HL-60/S4 (cell line): Measurements from ENCODE around the gene TTC39A.
"Not testable (repeated sequence)": the region's sequence is repeated elsewhere in the genome, so short reads cannot be mapped to it uniquely, and the experiment has no call there.

Experiments used
- in situ Hi-C: fragments of 300-500 bp; cut with MboI; formaldehyde crosslinking; loops from 2 replicates; pipeline ENCODE4 v1.14.3; 2022; ENCODE audit warnings: low sequenced_read_pairs

TTC39A gene

DNA sequence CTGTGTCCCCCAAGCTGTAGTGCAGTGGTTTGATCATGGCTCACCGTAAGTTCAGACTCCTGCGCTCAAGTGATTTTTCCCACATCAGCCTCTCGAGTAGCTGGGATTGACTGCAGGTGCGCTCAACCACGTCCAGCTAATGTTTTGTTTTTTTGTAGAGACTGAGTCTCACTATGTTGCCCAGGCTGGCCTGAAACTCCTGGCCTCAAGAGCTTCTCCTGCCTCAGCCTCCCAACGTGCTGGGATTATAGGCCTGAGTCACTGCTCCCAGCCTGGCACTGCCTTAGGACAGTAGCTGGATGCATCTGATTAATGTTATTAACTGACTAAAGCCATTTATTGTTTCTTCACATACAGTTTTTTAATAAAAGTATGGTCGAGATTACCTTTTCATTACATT, 54.1 kb downstream of the TTC39A start:
- in situ Hi-C loops, result no loop called here

DNA sequence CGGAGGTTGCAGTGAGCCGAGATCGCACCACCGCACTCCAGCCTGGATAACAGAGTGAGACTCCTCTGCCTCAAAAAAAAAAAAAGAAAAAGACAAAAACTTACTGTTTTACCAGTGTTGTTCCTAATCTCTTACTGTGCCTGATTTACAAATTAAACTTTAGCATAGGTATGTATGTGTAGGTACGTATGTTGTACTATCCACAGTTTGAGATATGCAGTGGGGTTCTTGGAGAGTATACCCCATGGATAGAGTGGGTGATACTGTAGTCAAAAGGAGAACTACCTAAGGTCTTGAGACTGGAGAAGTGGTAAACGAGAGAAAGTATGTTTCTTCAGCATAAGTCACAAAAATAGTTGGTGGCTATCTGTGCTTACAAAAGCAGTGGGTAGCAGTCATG, 55.7 kb downstream of the TTC39A start:
- in situ Hi-C loops, result no loop called here

DNA sequence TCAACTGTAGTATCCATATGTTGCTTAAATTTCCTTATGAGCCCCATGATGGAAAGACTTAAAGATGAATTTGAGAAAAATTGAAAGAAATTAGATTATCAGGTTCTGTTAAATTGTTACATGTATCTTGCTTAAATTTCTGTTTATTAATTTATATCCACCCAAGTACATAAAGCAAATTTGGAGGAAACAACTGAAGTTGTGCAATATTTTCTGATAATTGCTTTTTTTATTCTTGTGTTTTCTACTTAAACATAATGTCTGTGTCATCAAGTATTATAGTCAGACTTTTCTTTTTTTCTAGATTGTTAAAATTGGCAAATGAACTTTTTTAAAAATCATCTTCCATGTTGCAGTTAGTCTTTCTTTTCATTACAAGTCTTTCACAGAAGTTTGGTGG, 57.4 kb downstream of the TTC39A start:
- in situ Hi-C loops, result no loop called here

GRCh38 chr1:51270751-51271150, 59.6 kb downstream of the TTC39A start:
- in situ Hi-C loops, result no loop called here

- in situ Hi-C loops, result loop anchor here (10.0 kb wide), 1 partner anchor 56 kb away; no protein-coding TSS in a partner anchor
These were observed 61.7 kb downstream of the TTC39A start for GRCh38 chr1:51268634-51269033.

DNA sequence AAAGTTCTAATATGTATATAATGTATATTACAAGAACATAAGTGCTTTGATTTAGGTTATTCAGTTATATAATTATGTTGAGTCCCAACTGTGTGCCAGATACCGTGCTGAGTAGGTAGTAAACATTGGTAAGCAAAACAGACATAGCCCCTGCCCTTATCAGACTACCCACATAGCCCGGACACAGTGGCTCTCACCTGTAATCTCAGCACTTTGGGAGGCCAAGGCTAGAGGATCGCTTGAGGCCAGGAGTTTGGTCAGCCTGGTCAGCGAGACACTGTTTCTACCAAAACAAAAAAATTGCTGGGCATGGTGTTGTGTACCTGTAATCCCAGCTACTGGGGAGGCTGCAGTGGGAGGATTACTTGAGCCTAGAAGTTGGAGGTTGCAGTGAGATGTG, 63.6 kb downstream of the TTC39A start:
- in situ Hi-C loops, result loop anchor here (10.0 kb wide), 1 partner anchor 58 kb away; no protein-coding TSS in a partner anchor

GRCh38 chr1:51266181-51266580, 64.2 kb downstream of the TTC39A start:
- in situ Hi-C loops, result loop anchor here (10.0 kb wide), 1 partner anchor 59 kb away; no protein-coding TSS in a partner anchor

DNA sequence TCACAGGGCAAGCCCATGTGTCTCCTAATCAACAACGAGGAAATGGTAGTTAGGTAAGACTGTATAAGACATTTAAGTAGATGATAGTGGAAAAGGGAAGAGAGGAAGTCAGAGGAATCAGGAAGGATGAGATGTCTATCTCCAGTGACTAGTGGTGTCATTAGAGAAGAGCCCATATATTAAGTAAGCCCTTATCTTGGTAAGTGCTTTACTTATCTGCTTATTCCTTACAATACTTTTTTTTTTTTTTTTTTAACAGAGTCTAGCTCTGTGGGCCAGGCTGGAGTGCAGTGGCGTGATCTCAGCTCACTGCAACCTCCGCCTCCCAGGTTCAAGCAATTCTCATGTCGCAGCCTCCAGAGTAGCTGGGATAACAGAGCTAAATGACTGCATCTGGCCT, 64.7 kb downstream of the TTC39A start:
- in situ Hi-C loops, result loop anchor here (10.0 kb wide), 1 partner anchor 59 kb away; no protein-coding TSS in a partner anchor

DNA sequence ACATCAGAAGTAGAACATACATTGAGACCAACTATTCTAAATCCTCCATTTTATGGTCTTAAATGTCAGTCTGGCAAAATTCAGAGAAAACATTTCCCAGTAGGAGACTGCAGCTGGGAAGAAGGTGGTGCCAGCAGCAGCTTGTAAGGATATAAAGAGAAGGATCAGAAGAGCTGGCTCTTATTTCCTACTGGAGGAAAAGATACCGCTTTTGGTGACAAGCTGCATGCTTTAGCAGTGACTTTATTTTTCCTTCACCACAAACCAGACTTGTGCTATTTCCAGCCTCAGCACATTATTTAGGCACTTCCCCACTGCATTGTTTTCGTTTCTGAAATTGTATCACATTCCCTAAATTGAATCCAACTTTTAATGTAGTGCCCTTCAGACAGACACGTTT, 65.9 kb downstream of the TTC39A start:
- in situ Hi-C loops, result loop anchor here (10.0 kb wide), 1 partner anchor 60 kb away; no protein-coding TSS in a partner anchor

DNA sequence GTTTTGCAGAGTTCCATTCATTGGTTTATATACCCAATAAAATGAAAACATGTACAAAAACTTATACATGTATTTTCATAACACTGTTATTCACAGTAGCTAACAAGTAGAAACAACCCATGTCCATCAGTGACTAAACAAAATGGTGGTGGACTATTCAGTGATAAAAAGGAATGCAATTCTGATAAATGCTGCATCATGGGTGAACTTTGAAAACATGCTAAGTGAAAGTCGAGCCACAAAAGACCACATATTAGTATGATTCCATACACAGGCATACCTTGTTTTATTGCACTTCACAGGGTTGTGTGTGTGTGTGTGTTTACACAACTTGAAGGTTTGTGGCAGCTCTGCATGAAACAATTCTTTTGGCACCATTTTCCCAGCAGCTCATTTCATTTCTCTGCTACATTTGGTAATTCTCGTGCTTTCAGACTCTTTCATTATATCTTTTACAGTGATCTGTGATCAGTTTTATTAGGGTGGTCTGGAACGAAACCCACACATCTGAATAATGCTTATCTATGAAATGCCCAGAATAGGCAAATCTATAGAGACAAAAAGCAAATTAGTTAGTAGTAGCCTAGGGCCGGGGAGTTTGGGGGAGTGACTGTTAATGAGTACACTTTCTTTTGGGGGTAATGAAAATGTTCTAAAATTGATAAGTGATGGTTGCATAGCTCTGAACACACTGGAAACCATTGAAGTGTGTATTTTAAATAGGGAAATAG, 67.0 kb downstream of the TTC39A start:
- in situ Hi-C loops, result loop anchor here (10.0 kb wide), 1 partner anchor 61 kb away; no protein-coding TSS in a partner anchor

DNA sequence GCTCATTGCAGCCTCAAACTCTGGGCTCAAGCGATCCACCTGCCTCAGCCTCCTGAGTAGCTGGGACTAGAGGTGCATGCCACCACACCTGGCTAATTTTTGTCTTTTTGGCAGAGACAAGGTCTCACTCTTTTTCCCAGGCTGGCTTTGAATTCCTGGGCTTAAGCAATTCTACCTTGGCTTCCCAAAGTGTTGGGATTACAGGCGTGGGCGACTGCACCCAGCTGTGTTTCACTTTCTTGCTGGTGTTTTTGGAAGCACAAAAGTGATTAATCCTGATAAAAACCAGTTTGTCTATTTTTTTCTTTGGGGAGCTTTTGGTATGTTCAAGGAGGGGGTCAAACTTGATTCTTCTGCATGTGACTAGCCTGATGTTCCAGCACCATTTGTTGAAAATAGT, 75.0 kb downstream of the TTC39A start:
- in situ Hi-C loops, result no loop called here

GRCh38 chr1:51253691-51254090, 76.7 kb downstream of the TTC39A start:
- in situ Hi-C loops, result no loop called here

DNA sequence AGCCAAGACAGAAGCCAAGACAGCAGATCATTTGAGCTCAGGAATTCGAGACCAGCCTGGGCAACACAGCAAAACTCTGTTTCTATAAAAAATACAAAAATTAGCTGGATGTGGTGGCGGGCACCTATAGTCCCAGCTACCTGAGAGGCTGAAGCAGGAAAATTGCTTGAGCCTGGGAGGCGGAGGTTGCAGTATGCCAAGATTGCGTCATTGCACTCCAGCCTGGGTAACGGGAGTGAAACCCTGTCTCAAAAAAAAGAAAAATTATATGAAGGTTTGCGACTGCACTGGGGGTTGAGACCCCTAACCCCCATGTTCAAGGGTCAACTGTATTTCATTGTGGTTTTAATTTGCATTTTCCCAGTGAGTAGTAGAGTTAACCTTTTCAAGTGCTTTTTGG, 78.0 kb downstream of the TTC39A start:
- in situ Hi-C loops, result no loop called here

GRCh38 chr1:51251165-51251564, 79.2 kb downstream of the TTC39A start:
- in situ Hi-C loops, result not testable (repeated sequence)

- in situ Hi-C loops, result not testable (repeated sequence)
These were observed 79.6 kb downstream of the TTC39A start for GRCh38 chr1:51250729-51251128.

DNA sequence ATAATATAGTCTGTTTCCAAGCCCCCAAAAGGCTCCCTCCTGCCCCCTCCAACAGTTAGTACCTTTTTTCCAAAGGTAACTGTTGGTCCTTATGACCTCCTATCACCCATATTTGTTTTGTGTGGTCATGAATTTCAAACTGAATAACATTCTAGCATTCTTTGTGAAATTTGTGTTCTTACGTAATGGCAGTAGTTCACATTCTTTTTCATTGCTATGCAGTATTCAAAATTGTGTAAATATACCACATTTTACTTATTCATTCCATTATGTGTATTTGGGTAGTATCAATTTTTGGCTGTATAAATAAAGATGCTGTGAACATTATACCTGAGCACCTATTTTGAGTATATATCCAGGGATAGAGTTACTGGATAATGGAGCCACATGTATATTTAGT, 80.9 kb downstream of the TTC39A start:
- in situ Hi-C loops, result no loop called here

DNA sequence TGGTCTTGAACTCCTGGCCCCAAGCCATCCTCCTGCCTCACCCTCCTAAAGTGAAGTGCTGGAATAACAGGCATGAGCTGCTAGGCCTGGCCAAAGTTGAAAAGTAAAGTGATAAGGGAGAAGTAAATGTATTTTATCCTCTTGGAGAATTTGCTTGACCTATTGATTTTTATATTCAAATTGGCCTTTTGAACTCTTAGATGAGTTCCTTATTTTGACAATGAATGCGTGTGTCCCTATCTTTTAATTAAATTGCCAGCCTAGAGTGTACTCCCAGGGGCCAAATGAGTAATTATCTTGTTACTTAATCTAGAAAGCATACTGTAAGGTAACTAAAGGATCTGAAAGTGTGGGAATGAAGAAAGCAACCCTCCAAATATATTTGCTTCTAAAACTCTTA, 82.9 kb downstream of the TTC39A start:
- in situ Hi-C loops, result no loop called here

- in situ Hi-C loops, result no loop called here
These were observed 83.3 kb downstream of the TTC39A start for GRCh38 chr1:51247022-51247421.

- in situ Hi-C loops, result no loop called here
These were observed 87.8 kb downstream of the TTC39A start for GRCh38 chr1:51242546-51242945.

- in situ Hi-C loops, result no loop called here
These were observed 89.2 kb downstream of the TTC39A start for GRCh38 chr1:51241119-51241518.

- in situ Hi-C loops, result no loop called here
These were observed 90.3 kb downstream of the TTC39A start for GRCh38 chr1:51240084-51240483.

GRCh38 chr1:51238034-51238403, 92.3 kb downstream of the TTC39A start:
- in situ Hi-C loops, result no loop called here
